K562 (cell line): ENCODE data around the gene CACNG5. TPM values are rescaled to one million over a fixed set of nuclear protein-coding genes. Genes with fewer than 3 reads are reported as not detected.

ENCODE experiments used
- ATAC-seq: fragments of 200-7000 bp; cut with Tn5 transposase; 3 replicates; pipeline ENCODE4 v1.9.1; 2020; ENCODE audit warnings: moderate library complexity
- BruUV-seq: library from RNA; stranded (reverse); fragments of 400-500 nt; replicated peaks from 2 replicates; lab custom pipeline; 2021; lab: Mats Ljungman, UMichigan
- CTCF ChIA-PET: fragments of 300-600 bp; formaldehyde crosslinking; extraction: SDS; loops from one replicate; lab custom pipeline; 2021; ENCODE audit warnings: low intra/inter-chr PET ratio; lab: Yijun Ruan, JAX
- POLR2A ChIA-PET: fragments of 300-600, 350-650 bp; sonication (Branson Sonifier 250); formaldehyde crosslinking; extraction: SDS; loops from one replicate; lab custom pipeline; 2021; ENCODE audit warnings: antibody characterized with exemption, inconsistent platforms; lab: Yijun Ruan, JAX
- DNase-seq, 4 experiments: peaks; one replicate each; pipeline versions ENCODE4 v3.0.0 to v3.0.0-alpha.2; 2011 to 2018; ENCODE audit warnings: low spot score in 3 of 4, mixed read lengths in 3 of 4; ENCODE audit errors: extremely low read depth in 1 of 4
- FAIRE-seq: peaks from 2 replicates; lab custom pipeline; 2011; peaks lifted over from hg19 to GRCh38; lab: Jason Lieb, UNC
- H2AFZ ChIP-seq: 2 replicates; pipeline ENCODE4 v1.6.0; 2011; ENCODE audit warnings: low read depth, low read length, control low read depth, inconsistent platforms
- H3K27ac ChIP-seq: fragments of 200-600 bp; 3 replicates; pipeline ENCODE4 v1.8.0; 2011; ENCODE audit warnings: low read depth, mild to moderate bottlenecking, control low read depth, inconsistent platforms, low read length, moderate library complexity, mixed read lengths; ENCODE audit errors: extremely low read depth
- H3K27me3 ChIP-seq, 2 experiments: fragments of 300-600 bp in 1 of 2; 2 replicates in 1 of 2; 3 replicates in 1 of 2; pipeline versions ENCODE4 v1.6.0 to v1.8.0; 2011; ENCODE audit warnings: inconsistent platforms in 2 of 2, low read length in 2 of 2, mild to moderate bottlenecking in 1 of 2, mixed read lengths in 1 of 2, moderate library complexity in 1 of 2; ENCODE audit not compliant: control insufficient read depth in 2 of 2, insufficient read depth in 2 of 2
- H3K36me3 ChIP-seq: fragments of 300-600 bp; 3 replicates; pipeline ENCODE4 v1.8.0; 2011; ENCODE audit warnings: mild to moderate bottlenecking, low read length, inconsistent platforms; ENCODE audit not compliant: control insufficient read depth, insufficient read depth
- H3K4me1 ChIP-seq, 2 experiments: fragments of 200-600 bp in 1 of 2; replicated peaks in 1 of 2; 2 replicates in 1 of 2; 3 replicates in 1 of 2; pipeline versions ENCODE4 v1.5.1 to v1.8.0; 2011; ENCODE audit warnings: inconsistent platforms in 2 of 2, low read length in 2 of 2, mild to moderate bottlenecking in 1 of 2, mixed read lengths in 1 of 2, moderate library complexity in 1 of 2; ENCODE audit not compliant: control insufficient read depth in 2 of 2, insufficient read depth in 2 of 2
- H3K4me2 ChIP-seq: 2 replicates; pipeline ENCODE4 v1.6.1; 2011; ENCODE audit warnings: low read length, control low read depth, inconsistent platforms, mixed read lengths; ENCODE audit not compliant: insufficient read depth
- H3K4me3 ChIP-seq: fragments of 200-600 bp; sonication (generic), shearing (Covaris generic); 2 replicates; pipeline ENCODE4 v1.5.1; 2016; ENCODE audit warnings: control low read depth, inconsistent platforms
- H3K79me2 ChIP-seq: fragments of 200-600 bp; 3 replicates; pipeline ENCODE4 v1.8.0; 2011; ENCODE audit warnings: low read length, inconsistent platforms; ENCODE audit not compliant: control insufficient read depth, insufficient read depth
- H3K9ac ChIP-seq, 2 experiments: 2 replicates each; pipeline versions ENCODE4 v1.6.0 to v1.6.1; 2011; ENCODE audit warnings: low read depth in 2 of 2, low read length in 2 of 2, control low read depth in 1 of 2, inconsistent platforms in 1 of 2, mild to moderate bottlenecking in 1 of 2, mixed read lengths in 1 of 2; ENCODE audit not compliant: insufficient read depth in 1 of 2
- H3K9me1 ChIP-seq: one replicate; pipeline ENCODE4 v1.6.0; 2011; ENCODE audit warnings: inconsistent platforms, mild to moderate bottlenecking, low read length, moderate library complexity; ENCODE audit not compliant: control insufficient read depth, insufficient read depth
- H3K9me3 ChIP-seq: replicated peaks from 2 replicates; pipeline ENCODE4 v1.5.1; 2011; ENCODE audit warnings: low read depth, low read length, inconsistent platforms; ENCODE audit not compliant: control insufficient read depth, insufficient read depth
- H4K20me1 ChIP-seq: replicated peaks from 2 replicates; pipeline ENCODE4 v1.6.1; 2011; ENCODE audit warnings: low read length, inconsistent platforms, mixed read lengths; ENCODE audit not compliant: control insufficient read depth, insufficient read depth
- DIDO1 ChIP-seq: fragments of 450-650 bp; IDR thresholded peaks from 2 replicates; pipeline ENCODE4 v1.6.1; 2016; ENCODE audit warnings: low read depth, missing biosample characterization, missing genetic modification characterization
- ESRRA ChIP-seq: fragments of 450-650 bp; IDR thresholded peaks from 2 replicates; pipeline ENCODE4 v1.6.1; 2014; ENCODE audit warnings: low read depth, mild to moderate bottlenecking, moderate library complexity, borderline replicate concordance
- MAFK ChIP-seq: IDR thresholded peaks from 2 replicates; pipeline ENCODE4 v1.6.1; 2011; ENCODE audit warnings: low read length, improper control_type of control experiment
- MYBL2 ChIP-seq, 2 experiments: fragments of 450-650 bp in 1 of 2; sonication (generic) in 1 of 2; formaldehyde crosslinking in 1 of 2; IDR thresholded peaks; 2 replicates each; pipeline versions ENCODE4 v1.6.1 to v1.8.1; 2017 to 2022; ENCODE audit warnings: borderline replicate concordance in 1 of 2, inconsistent platforms in 1 of 2, low read depth in 1 of 2, mild to moderate bottlenecking in 1 of 2, missing genetic modification reagents in 1 of 2, moderate library complexity in 1 of 2
- NFATC3 ChIP-seq: fragments of 450-650 bp; IDR thresholded peaks from 2 replicates; pipeline ENCODE4 v1.6.1; 2017; ENCODE audit warnings: mild to moderate bottlenecking
- ZNF644 ChIP-seq: fragments of 200-800 bp; sonication (Bioruptor generic); IDR thresholded peaks from 2 replicates; pipeline ENCODE4 v1.6.1; 2016; ENCODE audit warnings: low read depth, missing genetic modification characterization, missing compliant biosample characterization
- WGBS: fragments of 100-300 bp; shearing (Covaris generic); methylation state at CpG from one replicate; pipeline ENCODE4 v1.1.6; 2016; ENCODE audit warnings: low coverage, mixed read lengths; ENCODE audit not compliant: insufficient coverage; ENCODE audit errors: missing lambda C conversion rate; 5-methylcytosine and 5-hydroxymethylcytosine counted together
- in situ Hi-C: fragments of 300-500 bp; cut with MboI; formaldehyde crosslinking; loops from 4 replicates; pipeline ENCODE4 v1.15.0; 2018; ENCODE audit warnings: inconsistent platforms, mixed read lengths
- intact Hi-C: fragments of 100-400 bp; cut with micrococcal nuclease; formaldehyde crosslinking; loops from 2 replicates; pipeline ENCODE4 v1.14.2; 2022
- polyA plus RNA-seq, 8 experiments: library from polyadenylated mRNA; depleted of rRNA in 4 of 8; stranded (reverse) in 5 of 8; unstranded in 3 of 8; fragments of >200 nt; fragmentation: Nextera tagmentation in 2 of 8; fragmentation: Illumina TruSeq in 1 of 8; extraction: Ambion mirVana in 2 of 8; extraction: Trizol in 1 of 8; gene quantifications; 2 replicates each; pipeline versions ENCODE4 v1.2.1 to v1.2.3, GENCODE V29; 2011 to 2014; ENCODE audit warnings: inconsistent platforms in 1 of 8, missing spikeins in 1 of 8
- total RNA-seq, 7 experiments: library from RNA; depleted of rRNA in 6 of 7; stranded (reverse); fragments of >200 nt in 6 of 7; fragmentation: Illumina TruSeq in 2 of 7; extraction: Trizol in 2 of 7; gene quantifications; 2 replicates each; pipeline versions ENCODE4 v1.2.1 to v1.2.3, GENCODE V29; 2011 to 2021; ENCODE audit warnings: low replicate concordance in 1 of 7
- TF ChIP-seq, protein P1 (sequence below): sonication (generic); formaldehyde crosslinking; IDR thresholded peaks from 2 replicates; pipeline ENCODE4 v1.8.0; 2022; ENCODE audit warnings: missing genetic modification reagents, mild to moderate bottlenecking, moderate library complexity, borderline replicate concordance

The CACNG5 gene
- total and polyA plus RNA-seq, 9 of the 15 experiments (the other 6 are each of a cell fraction or from before 2014, with no cell fraction given): not detected

DNA sequence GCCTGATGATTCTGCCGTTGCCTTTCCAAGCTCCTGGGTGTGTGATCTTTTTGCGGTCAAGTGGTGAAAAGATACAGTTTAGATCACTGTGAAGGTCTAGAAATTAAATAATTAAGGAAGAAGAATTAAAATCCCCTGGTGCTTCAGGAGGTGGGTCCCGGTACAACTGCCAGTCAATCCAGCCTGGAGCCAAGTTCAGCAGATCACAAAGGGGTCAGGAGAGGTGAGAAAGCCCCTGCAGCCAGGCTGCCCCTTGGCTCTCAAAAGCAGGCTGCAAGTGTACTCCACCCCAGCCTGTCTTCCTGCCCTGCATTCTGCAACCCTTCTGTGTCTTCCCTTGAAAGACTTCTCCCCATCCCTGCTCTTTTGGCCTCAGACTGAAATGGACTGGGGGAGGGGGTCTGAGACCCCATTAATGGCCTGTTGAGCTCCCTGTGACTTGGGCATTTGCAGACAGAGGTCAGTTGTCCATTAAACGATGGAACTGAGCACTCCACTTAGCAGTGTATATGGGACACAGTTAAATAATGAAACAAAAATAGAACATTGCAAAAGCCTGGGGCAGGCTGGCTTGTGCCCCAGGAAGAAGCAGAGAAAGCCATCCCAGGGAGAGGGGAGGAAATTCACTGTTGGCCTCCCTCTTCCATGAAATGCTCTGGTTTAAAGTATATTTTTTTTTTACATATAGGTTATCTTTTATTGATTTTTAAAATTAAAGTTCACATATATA, 15.1 kb downstream of the CACNG5 start:
- H3K9me1 ChIP-seq: no peaks in the 10 kb centered on the region
- no peaks in the 10 kb centered on the region for H3K36me3 ChIP-seq
- intact Hi-C loops: no loop called here
- 0% methylated on average over 4 of the region's 4 CpGs for WGBS
- no peaks in the 10 kb centered on the region for H3K9me3 ChIP-seq
- POLR2A ChIA-PET: interaction anchor here (0.7 kb wide), 1 partner anchor 753 kb away, joined by 3 read pairs; no protein-coding TSS in a partner anchor
- CTCF ChIA-PET: no interaction called here
- H3K27ac ChIP-seq: no peak overlapping the region
- H3K9ac ChIP-seq: no peak overlapping the region
- no peak for FAIRE-seq
- no peak for ATAC-seq
- H2AFZ ChIP-seq: no peak overlapping the region
- TF ChIP-seq MYBL2 (IDR thresholded peaks at IDR 0.05; ENCODE audit: low read depth): no peak
- no peak for TF ChIP-seq MYBL2 (CRISPR knock-in tag; IDR thresholded peaks at IDR 0.05; ENCODE audit: borderline replicate concordance)
- no peak for TF ChIP-seq ESRRA
- no peak for TF ChIP-seq ZNF644
- TF ChIP-seq DIDO1 (tag): no peak
- no peak for TF ChIP-seq NFATC3
- TF ChIP-seq, protein P1, sequence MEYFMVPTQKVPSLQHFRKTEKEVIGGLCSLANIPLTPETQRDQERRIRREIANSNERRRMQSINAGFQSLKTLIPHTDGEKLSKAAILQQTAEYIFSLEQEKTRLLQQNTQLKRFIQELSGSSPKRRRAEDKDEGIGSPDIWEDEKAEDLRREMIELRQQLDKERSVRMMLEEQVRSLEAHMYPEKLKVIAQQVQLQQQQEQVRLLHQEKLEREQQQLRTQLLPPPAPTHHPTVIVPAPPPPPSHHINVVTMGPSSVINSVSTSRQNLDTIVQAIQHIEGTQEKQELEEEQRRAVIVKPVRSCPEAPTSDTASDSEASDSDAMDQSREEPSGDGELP (CRISPR knock-in tag): no peak
- TF ChIP-seq MAFK: no peak
- peaks cover 0 to 3% of the 10 kb centered on the region in 2 experiments; a peak in 3 of 5 replicates for H3K27me3 ChIP-seq
- in situ Hi-C loops: no loop called here
- H3K4me2 ChIP-seq: no peak overlapping the region
- no peak for DNase-seq
- H3K4me3 ChIP-seq: no peak overlapping the region
- no TSS peak for BruUV-seq
- H3K4me1 ChIP-seq: no peaks in the 10 kb centered on the region
- H4K20me1 ChIP-seq: no peaks in the 10 kb centered on the region
- no peaks in the 10 kb centered on the region for H3K79me2 ChIP-seq
